HG02623 (cell line): ENCODE results near the gene RAMP1.
"Not testable (repeated sequence)": the region's sequence is repeated elsewhere in the genome, so short reads cannot be mapped to it uniquely, and the experiment has no call there.

Source experiments
- ATAC-seq: cut with Tn5 transposase; IDR thresholded peaks from one replicate; pipeline ENCODE4 v1.9.1; 2021; ENCODE audit warnings: moderate library complexity; ENCODE audit not compliant: unreplicated experiment

RAMP1 gene

DNA sequence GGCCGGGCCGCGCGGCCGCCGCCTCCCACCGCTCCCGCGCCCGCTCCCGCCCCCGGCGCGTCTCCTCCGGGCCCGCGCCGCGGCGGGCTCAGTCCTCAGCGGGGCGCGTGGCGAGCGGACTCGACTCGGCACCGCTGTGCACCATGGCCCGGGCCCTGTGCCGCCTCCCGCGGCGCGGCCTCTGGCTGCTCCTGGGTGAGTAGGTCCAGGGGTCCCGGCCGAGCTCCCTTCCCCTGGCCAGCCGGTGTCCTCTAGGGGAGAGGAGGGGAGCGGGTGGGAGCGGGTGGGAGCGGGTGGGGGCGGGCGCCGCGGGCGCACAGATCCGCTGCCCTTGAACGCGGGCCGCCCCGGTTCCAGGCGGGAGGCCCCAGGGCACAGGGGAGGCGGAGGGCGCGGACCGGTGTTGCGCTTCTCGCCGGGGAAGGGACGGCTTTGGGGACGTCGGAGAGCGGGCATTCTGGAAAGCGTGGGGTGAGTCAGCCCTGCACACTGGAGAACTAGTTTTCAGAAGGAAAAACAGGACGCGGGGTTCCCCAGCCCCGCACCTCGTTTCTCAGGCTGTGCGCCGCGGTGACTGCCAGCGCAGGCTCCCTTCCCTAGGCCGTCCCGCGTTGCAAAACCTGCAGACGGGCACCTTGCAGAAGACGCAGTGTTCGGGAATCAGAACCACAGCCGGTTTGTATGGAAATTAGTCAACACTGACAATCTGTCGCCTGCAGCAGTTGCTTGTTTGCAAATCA, at the start of gene RAMP1:
TSS of gene RAMP1 (plus strand) at position 91 of the 740 bp plus-strand sequence. CDS start at position 144, 53 bp downstream.
- no peak for ATAC-seq

DNA sequence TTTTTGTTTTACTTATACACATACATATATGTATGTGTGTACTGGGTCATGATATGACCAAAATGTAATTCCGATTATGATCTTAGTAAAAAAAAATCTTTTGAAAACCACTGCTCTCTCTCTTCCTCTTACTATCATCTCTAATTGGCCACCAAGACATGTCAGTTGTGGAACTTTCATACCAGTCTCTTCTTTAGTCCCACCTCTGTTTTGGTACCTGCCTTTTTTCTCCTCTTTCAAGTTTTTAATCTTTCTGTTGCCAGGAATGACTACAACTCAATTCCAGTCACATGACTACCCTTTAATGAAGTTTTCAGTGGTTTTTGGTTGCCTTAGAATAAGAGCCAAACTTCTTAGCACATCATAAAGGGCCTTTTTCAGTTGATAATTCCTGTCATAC, 43.8 kb upstream of the RAMP1 start:
- ATAC-seq = no peak

GRCh38 chr2:237816531-237816930, 42.9 kb upstream of the RAMP1 start:
- no peak for ATAC-seq

- no peak for ATAC-seq
These were observed 41.4 kb upstream of the RAMP1 start for GRCh38 chr2:237818066-237818473.

DNA sequence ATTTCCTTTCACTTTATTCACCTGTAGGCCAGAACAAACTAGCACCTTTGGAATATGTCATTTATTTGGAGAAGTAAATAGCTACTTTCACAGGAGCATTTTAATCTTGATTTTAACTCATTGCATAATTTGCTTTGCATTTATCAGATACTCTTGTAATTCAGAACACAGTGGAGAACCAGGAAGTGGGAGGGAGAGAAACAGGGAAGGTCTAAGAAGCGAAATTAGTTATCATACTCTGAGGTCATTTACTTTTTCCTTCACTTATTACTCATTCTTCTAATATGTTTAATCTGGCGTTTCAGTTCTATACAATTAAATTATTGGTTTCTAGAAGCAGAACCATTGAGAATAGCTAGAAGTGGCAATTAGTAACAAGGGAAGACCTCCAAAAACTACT, 40.2 kb upstream of the RAMP1 start:
- ATAC-seq = no peak

GRCh38 chr2:237820421-237820820, 39.0 kb upstream of the RAMP1 start:
- no peak for ATAC-seq

- no peak for ATAC-seq
These were observed 35.9 kb upstream of the RAMP1 start for GRCh38 chr2:237823544-237823943.

GRCh38 chr2:237824085-237824484, 35.3 kb upstream of the RAMP1 start:
- no peak for ATAC-seq

DNA sequence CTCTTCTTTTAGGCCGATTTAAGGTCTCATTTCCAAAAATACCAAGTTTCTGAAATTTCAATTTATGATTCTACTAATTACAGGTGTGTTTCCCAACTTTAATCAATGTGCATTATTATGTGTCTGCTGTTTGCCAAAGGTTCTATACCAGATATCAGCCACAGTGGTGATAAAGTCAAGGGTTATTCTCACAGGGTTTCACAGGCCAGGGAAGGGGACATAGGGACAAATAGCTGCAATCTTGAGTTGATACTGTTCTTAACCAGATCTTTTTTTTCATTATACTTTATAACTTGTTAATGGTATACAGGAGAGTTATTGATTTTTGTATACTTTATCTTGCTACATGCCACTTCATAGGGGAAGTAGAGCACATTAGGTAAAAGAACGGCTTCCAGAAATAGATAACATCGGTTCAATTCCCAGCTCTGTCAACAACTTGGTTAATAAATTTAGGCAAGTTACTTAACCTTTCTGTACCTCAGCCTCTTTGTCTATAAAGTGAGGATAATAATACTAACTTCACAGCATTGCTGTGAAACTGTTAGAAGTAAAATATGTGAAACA, 31.9 kb upstream of the RAMP1 start:
- no peak for ATAC-seq

- no peak for ATAC-seq
These were observed 28.9 kb upstream of the RAMP1 start for GRCh38 chr2:237830522-237830921.

- ATAC-seq = no peak
These were observed 25.9 kb upstream of the RAMP1 start for GRCh38 chr2:237833546-237833945.

- ATAC-seq = no peak
These were observed 24.1 kb upstream of the RAMP1 start for GRCh38 chr2:237835372-237835771.

GRCh38 chr2:237841051-237841450, 18.4 kb upstream of the RAMP1 start:
- no peak for ATAC-seq

DNA sequence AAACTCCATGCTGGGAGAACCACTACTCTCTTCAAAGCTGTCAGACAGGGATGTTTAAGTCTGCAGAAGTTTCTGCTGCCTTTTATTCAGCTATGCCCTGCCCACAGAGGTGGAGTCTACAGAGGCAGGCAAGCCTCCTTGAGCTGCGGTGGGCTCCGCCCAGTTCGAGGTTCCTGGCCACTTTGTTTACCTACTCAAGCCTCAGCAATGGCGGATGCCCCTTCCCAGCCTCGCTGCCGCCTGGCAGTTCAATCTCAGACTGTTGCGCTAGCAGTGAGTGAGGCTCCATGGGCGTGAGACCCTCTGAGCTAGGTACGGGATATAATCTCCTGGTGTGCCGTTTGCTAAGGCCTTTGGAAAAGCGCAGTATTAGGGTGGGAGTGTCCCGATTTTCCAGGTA, 10.5 kb upstream of the RAMP1 start:
- not testable (repeated sequence) for ATAC-seq

GRCh38 chr2:237854295-237854694, 5.1 kb upstream of the RAMP1 start:
- no peak for ATAC-seq

GRCh38 chr2:237857791-237858190, 1.6 kb upstream of the RAMP1 start:
- no peak for ATAC-seq

GRCh38 chr2:237858294-237859081, 935 bp upstream of the RAMP1 start:
- ATAC-seq = no peak

DNA sequence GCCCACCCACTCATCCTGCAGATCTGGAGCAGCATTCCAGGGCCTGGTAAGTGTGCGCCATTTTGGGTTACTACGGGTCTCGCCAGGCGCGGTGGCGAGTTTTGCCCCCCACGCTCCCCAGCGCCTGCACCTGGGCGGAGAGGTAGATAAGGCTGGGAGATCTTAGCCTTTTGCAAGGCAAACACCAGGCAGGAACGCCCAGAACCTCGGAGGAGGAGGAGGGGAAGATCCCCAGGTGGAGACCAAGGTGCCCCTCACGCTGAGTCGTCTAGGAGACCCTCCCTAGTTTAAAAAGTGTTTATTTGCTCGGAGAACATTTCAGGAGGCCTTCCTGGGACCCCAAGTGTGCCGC, 365 bp upstream of the RAMP1 start:
- ATAC-seq = no peak

GRCh38 chr2:237860273-237860935, 981 bp downstream of the RAMP1 start:
- no peak for ATAC-seq

GRCh38 chr2:237861875-237862527, 2.6 kb downstream of the RAMP1 start:
- ATAC-seq = no peak

DNA sequence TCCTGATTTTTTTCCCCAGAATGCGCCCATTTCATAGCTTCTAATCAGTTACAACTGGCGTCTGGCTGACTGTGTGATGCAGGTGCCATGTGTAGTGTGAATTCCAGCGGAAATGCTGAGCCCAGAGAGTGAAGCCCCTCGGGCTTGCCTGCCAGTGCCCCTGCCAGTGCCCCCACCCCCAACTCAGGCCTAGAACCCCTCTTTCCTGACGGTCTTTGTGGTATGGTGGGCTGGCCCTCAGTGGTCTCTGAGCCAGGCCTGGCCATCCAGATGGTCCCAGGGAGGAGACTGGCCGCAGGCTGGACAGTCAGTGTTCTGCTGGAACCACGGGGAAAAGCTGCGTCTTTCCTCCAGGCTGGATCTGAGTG, 3.1 kb downstream of the RAMP1 start:
- no peak for ATAC-seq
